Measurements from ENCODE around the gene CD96. TPM values are rescaled to one million over a fixed set of nuclear protein-coding genes. Genes with fewer than 3 reads are reported as not detected.

Gene CD96
- total RNA-seq, 1 experiment from 2014 or later: not detected

- Mint-ChIP-seq H3K27me3 (ENCODE audit: low read depth) (peaks cover 2% of the 10 kb centered on the region), H3K4me3 (no peak overlapping the region), H3K9me3 (no peaks in the 10 kb centered on the region), H3K4me1 (peaks cover 0 to 3% of the 10 kb centered on the region in 2 experiments; a peak in 1 of 4 replicates), H3K27ac (no peak overlapping the region), H3K36me3 (ENCODE audit: insufficient read depth in 1 of 3, low read depth in 3 of 3) (no peaks in the 10 kb centered on the region)
- Histone ChIP-seq H3K23me2 (ENCODE audit: insufficient read length, low read depth, low read length, poor library complexity, severe bottlenecking) (no peaks in the 10 kb centered on the region), H4K20me1 (ENCODE audit: control insufficient read depth, insufficient read depth, insufficient read length) (no peaks in the 10 kb centered on the region), H2AFZ (ENCODE audit: low read length) (no peak overlapping the region), H3K56ac (ENCODE audit: insufficient read length, low read depth, low read length) (no peak overlapping the region), H2AK5ac (ENCODE audit: insufficient read length, low read length) (no peak overlapping the region), H3K23ac (ENCODE audit: insufficient read length, low read depth, low read length) (no peak overlapping the region), H3K4ac (ENCODE audit: low read depth, low read length) (no peak overlapping the region), H2BK12ac (ENCODE audit: insufficient read length, low read depth, low read length) (no peak overlapping the region), H2BK20ac (ENCODE audit: low read depth, low read length, poor library complexity, severe bottlenecking) (no peak overlapping the region), H3K27me3 (ENCODE audit: insufficient read depth, low read length) (no peaks in the 10 kb centered on the region), H2BK120ac (ENCODE audit: low read depth, low read length, poor library complexity, severe bottlenecking) (no peak overlapping the region), H3K4me2 (ENCODE audit: insufficient read depth, insufficient read length, low read length) (no peak overlapping the region), H3K79me1 (ENCODE audit: insufficient read depth, low read depth, low read length, poor library complexity, severe bottlenecking) (no peaks in the 10 kb centered on the region), H2BK5ac (ENCODE audit: insufficient read length, low read length) (no peak overlapping the region), H4K5ac (ENCODE audit: insufficient read length, low read depth, low read length) (no peak overlapping the region), H4K8ac (replicated peaks; ENCODE audit: insufficient read length, low read depth, low read length) (no peak overlapping the region), H3K14ac (ENCODE audit: insufficient read depth, low read length) (no peak overlapping the region), H3T11ph (ENCODE audit: low read length) (no peak overlapping the region), H3K27ac (ENCODE audit: insufficient read length, low read depth, low read length) (no peak overlapping the region), H3K9ac (ENCODE audit: extremely low read depth, insufficient read length, low read length) (no peak overlapping the region), H3K9me3 (ENCODE audit: control insufficient read depth, low read depth, low read length) (no peaks in the 10 kb centered on the region), H3K4me1 (ENCODE audit: insufficient read depth, low read length) (no peaks in the 10 kb centered on the region), H4K91ac (ENCODE audit: insufficient read length, low read depth, low read length) (no peak overlapping the region), H3K79me2 (ENCODE audit: insufficient read depth, low read length) (no peaks in the 10 kb centered on the region), H3K18ac (ENCODE audit: insufficient read length, low read depth, low read length) (no peak overlapping the region), H2BK15ac (ENCODE audit: low read depth, low read length) (no peak overlapping the region)
- DNase-seq: no peak
- no peak for TF ChIP-seq CTCF (conservative IDR thresholded peaks at IDR 0.05)
- no CpG with 5 or more reads among the region's 2 CpGs for WGBS (ENCODE audit: extremely low coverage, insufficient read length, low lambda C conversion rate)
Observed at GRCh38 chr3:111605493-111605892, 63.5 kb downstream of the CD96 start.
